Activated naive CD8-positive, alpha-beta T cell (primary cell): ENCODE results near the gene RIPOR2.
A peak's percentile ranks its signal among the peaks of the same experiment; 100 is the strongest.

Experiments
- H3K27ac Mint-ChIP-seq: one replicate; pipeline ENCODE4 v1.8.0; 2021; ENCODE audit warnings: mixed read lengths
- H3K27me3 Mint-ChIP-seq: one replicate; pipeline ENCODE4 v1.8.0; 2021; ENCODE audit warnings: mixed read lengths
- H3K36me3 Mint-ChIP-seq: one replicate; pipeline ENCODE4 v1.8.0; 2021; ENCODE audit warnings: mixed read lengths
- H3K4me1 Mint-ChIP-seq: one replicate; pipeline ENCODE4 v1.8.0; 2021; ENCODE audit warnings: low read depth, mixed read lengths
- H3K4me3 Mint-ChIP-seq: one replicate; pipeline ENCODE4 v1.8.0; 2021; ENCODE audit warnings: mild to moderate bottlenecking, mixed read lengths
- H3K9me3 Mint-ChIP-seq: one replicate; pipeline ENCODE4 v1.8.0; 2021; ENCODE audit warnings: low read depth, mixed read lengths

The RIPOR2 gene

GRCh38 chr6:24935366-24936152 lies at the start of gene RIPOR2:
TSS of gene RIPOR2 (minus strand) at chr6:24935960. CDS start at chr6:24935898, 62 bp downstream.
- Mint-ChIP-seq H3K9me3 (no peaks in the 10 kb centered on the region), H3K27ac (peak within 1 kb of the TSS; percentile 93), H3K4me3 (peak within 1 kb of the TSS; percentile 97), H3K36me3 (peaks cover 2% of the 10 kb centered on the region), H3K27me3 (no peaks in the 10 kb centered on the region), H3K4me1 (peaks cover 93% of the 10 kb centered on the region)

- Mint-ChIP-seq H3K27me3 (no peaks in the 10 kb centered on the region), H3K4me1 (peaks cover 62% of the 10 kb centered on the region), H3K4me3 (no peak overlapping the region), H3K36me3 (peaks cover 7% of the 10 kb centered on the region), H3K9me3 (no peaks in the 10 kb centered on the region), H3K27ac (no peak overlapping the region)
Measured at GRCh38 chr6:24985323-24985722, 49.6 kb upstream of the RIPOR2 start.

GRCh38 chr6:24982231-24982630 lies 46.5 kb upstream of the RIPOR2 start:
- Mint-ChIP-seq H3K27ac (no peak overlapping the region), H3K4me3 (no peak overlapping the region), H3K27me3 (no peaks in the 10 kb centered on the region), H3K4me1 (peaks cover 67% of the 10 kb centered on the region), H3K9me3 (no peaks in the 10 kb centered on the region), H3K36me3 (peaks cover 9% of the 10 kb centered on the region)

DNA sequence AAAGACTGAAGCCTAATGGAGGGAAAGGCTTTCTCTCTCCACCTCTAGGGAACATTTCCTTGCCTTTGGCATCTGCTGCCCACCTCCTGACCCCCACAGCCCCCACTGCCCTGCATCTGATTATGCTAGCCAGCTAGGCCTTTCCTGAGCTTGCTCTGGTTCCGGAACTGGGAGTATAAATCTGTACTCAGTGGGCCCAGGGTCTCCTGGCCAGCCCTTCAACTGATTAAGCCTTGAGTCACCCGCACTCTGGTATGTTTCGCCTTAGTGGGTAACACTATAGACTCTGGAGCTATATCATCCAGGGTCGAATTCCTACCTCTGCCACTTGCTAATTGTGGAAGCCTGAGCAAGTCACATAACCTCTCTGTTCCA lies 45.6 kb upstream of the RIPOR2 start:
- Mint-ChIP-seq H3K27ac (no peak overlapping the region), H3K4me1 (peaks cover 59% of the 10 kb centered on the region), H3K9me3 (no peaks in the 10 kb centered on the region), H3K27me3 (no peaks in the 10 kb centered on the region), H3K4me3 (no peak overlapping the region), H3K36me3 (peaks cover 4% of the 10 kb centered on the region)

- no peaks in the 10 kb centered on the region for H3K9me3 Mint-ChIP-seq
- no peak overlapping the region for H3K4me3 Mint-ChIP-seq
- H3K27me3 Mint-ChIP-seq, result no peaks in the 10 kb centered on the region
- peak overlapping the region; percentile 72 for H3K27ac Mint-ChIP-seq
- peaks cover 53% of the 10 kb centered on the region for H3K4me1 Mint-ChIP-seq
- H3K36me3 Mint-ChIP-seq, result peaks cover 4% of the 10 kb centered on the region
Measured at GRCh38 chr6:24980507-24981385, 45.0 kb upstream of the RIPOR2 start.

- Mint-ChIP-seq H3K4me1 (peaks cover 56% of the 10 kb centered on the region), H3K36me3 (peaks cover 4% of the 10 kb centered on the region), H3K27me3 (no peaks in the 10 kb centered on the region), H3K27ac (peak overlapping the region; percentile 24), H3K9me3 (no peaks in the 10 kb centered on the region), H3K4me3 (no peak overlapping the region)
Measured at GRCh38 chr6:24979176-24979575, 43.4 kb upstream of the RIPOR2 start.

GRCh38 chr6:24974182-24975171 lies 38.7 kb upstream of the RIPOR2 start:
- H3K27me3 Mint-ChIP-seq, result no peaks in the 10 kb centered on the region
- peak overlapping the region; percentile 8 for H3K4me3 Mint-ChIP-seq
- H3K4me1 Mint-ChIP-seq, result peaks cover 59% of the 10 kb centered on the region
- H3K36me3 Mint-ChIP-seq, result peaks cover 8% of the 10 kb centered on the region
- H3K27ac Mint-ChIP-seq, result peak overlapping the region; percentile 96
- H3K9me3 Mint-ChIP-seq, result no peaks in the 10 kb centered on the region

DNA sequence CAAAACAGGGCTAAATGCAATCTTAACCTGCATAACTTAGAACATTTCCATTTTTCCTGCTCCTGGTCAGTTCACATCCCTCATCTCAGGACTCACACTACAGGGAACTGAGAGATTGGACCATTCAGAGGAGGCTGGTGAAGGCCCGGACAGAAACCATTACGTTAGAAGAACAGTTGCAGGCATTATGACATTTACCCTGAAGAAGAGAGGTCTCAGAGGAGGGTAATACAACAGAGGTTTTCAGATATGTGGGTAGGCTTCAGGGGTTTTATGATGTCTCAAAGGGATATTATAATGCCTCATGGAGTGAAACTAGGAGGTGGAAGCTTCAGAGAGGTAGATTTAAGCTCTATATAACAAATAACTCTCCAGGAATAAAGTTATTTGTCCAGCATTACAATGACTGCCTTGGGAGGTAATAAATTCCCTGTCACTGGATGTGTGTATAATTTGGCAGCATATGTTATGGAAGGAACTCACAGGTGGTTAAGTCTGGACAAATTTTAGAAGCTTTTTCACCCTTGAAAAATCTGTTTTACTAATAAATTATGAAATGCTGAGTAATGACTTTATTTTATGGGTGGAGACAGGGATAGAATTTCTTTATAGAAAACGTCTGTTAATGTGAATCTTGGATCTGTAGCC lies 36.7 kb upstream of the RIPOR2 start:
- H3K4me1 Mint-ChIP-seq, result peaks cover 65% of the 10 kb centered on the region
- H3K36me3 Mint-ChIP-seq, result peaks cover 4% of the 10 kb centered on the region
- peak overlapping the region; percentile 67 for H3K27ac Mint-ChIP-seq
- H3K4me3 Mint-ChIP-seq, result no peak overlapping the region
- no peaks in the 10 kb centered on the region for H3K27me3 Mint-ChIP-seq
- H3K9me3 Mint-ChIP-seq, result no peaks in the 10 kb centered on the region

DNA sequence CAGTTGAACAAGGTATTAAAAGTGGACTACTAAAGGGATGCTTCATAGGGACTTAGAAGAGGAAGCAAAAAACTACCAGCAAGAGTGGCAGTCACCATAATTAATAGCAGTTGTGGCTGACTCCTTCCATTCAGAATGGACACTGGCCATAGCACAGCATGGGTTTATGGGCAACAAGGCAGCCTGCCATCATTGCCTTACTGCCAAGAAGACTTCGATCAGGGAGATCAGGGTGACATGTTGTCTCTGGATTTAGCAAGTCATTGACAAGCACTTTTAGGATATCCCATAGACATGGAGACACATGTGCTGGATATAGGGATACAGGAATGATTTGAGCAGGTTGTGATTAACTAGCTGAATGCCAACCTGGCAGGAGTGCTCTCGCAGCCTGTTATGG lies 35.3 kb upstream of the RIPOR2 start:
- Mint-ChIP-seq H3K27ac (no peak overlapping the region), H3K4me3 (no peak overlapping the region), H3K27me3 (no peaks in the 10 kb centered on the region), H3K36me3 (peaks cover 12% of the 10 kb centered on the region), H3K9me3 (no peaks in the 10 kb centered on the region), H3K4me1 (peaks cover 74% of the 10 kb centered on the region)

DNA sequence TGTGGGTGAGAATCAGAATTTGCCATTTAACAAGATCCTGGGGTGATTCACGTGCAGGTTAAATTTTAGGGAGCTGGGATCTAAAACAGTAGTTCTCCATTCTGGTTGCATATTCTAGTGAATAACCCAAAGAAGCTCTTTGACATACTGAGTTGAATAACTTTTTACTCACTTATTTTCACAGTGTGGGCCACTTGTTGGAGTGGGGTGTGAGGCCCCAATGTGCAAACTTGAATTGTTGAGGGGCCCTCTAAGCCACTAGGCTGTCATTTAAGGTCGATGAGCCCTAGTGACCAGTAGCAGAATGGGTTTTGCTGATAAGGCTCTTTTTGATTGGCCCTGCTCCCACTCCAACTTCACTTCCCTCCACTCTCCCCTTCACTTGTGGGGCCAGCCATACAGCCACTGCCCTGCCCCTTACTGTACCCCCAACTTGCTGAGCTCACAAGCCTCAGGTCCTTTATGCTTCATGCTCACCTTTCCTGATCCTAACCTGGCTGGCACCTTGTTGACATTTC lies 33.6 kb upstream of the RIPOR2 start:
- no peak overlapping the region for H3K27ac Mint-ChIP-seq
- no peak overlapping the region for H3K4me3 Mint-ChIP-seq
- peaks cover 77% of the 10 kb centered on the region for H3K4me1 Mint-ChIP-seq
- H3K36me3 Mint-ChIP-seq, result peaks cover 13% of the 10 kb centered on the region
- no peaks in the 10 kb centered on the region for H3K27me3 Mint-ChIP-seq
- no peaks in the 10 kb centered on the region for H3K9me3 Mint-ChIP-seq

DNA sequence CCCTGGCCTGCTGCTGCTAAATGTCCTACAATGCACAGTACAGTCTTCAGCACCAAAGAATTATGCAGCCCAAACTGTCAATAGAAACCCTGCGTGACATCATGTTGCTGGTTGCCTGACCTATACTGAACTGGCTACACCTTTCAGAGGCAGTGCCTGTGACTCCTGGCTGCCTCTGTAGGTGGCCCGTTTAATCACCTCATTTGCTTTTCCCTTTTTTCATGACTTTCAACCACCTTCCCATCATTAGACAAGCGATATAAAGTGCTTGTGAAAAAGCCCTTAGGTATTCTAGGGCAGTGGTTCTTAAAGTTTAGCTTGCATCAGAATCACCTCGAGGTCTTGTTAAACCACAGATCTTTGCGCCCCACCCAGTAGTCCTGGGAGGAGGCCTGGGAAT lies 33.0 kb upstream of the RIPOR2 start:
- H3K4me1 Mint-ChIP-seq, result peaks cover 77% of the 10 kb centered on the region
- H3K27me3 Mint-ChIP-seq, result no peaks in the 10 kb centered on the region
- peaks cover 19% of the 10 kb centered on the region for H3K36me3 Mint-ChIP-seq
- peak overlapping the region; percentile 5 for H3K27ac Mint-ChIP-seq
- no peak overlapping the region for H3K4me3 Mint-ChIP-seq
- H3K9me3 Mint-ChIP-seq, result peaks cover 3% of the 10 kb centered on the region

DNA sequence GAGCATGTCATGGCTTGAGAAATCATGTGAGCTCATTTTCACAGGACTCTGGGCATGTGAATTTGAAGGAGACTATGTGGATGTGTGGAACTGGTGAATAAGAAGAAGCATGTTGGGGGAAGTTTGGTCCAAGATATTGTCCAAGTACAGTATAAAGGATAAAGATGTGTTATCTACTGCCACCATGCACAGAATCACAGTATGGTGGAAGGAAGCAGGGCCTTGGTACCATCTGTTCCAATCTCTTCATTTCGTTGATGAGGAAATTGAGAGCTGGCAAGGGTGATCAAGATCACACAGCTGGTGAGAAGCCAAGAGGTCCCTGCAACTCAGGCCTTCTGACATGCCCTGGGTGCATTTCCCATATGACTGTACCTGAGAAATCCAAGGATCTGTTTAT lies 31.5 kb upstream of the RIPOR2 start:
- Mint-ChIP-seq H3K27ac (no peak overlapping the region), H3K36me3 (peaks cover 15% of the 10 kb centered on the region), H3K9me3 (peaks cover 3% of the 10 kb centered on the region), H3K27me3 (no peaks in the 10 kb centered on the region), H3K4me3 (no peak overlapping the region), H3K4me1 (peaks cover 81% of the 10 kb centered on the region)

- Mint-ChIP-seq H3K27ac (no peak overlapping the region), H3K27me3 (no peaks in the 10 kb centered on the region), H3K9me3 (peaks cover 3% of the 10 kb centered on the region), H3K4me1 (peaks cover 82% of the 10 kb centered on the region), H3K36me3 (peaks cover 15% of the 10 kb centered on the region), H3K4me3 (no peak overlapping the region)
Measured at GRCh38 chr6:24966381-24966780, 30.6 kb upstream of the RIPOR2 start.
